HepG2 (cell line): ENCODE results near the gene BICRA. TPM values are rescaled to one million over a fixed set of nuclear protein-coding genes. Genes with fewer than 3 reads are reported as not detected.

Experiments used
- ATAC-seq: fragments of 200-7000 bp; cut with Tn5 transposase; 3 replicates; pipeline ENCODE4 v1.9.1; 2020; ENCODE audit warnings: mild to moderate bottlenecking, moderate library complexity
- BruUV-seq: library from RNA; stranded (reverse); fragments of 400-500 nt; replicated peaks from 2 replicates; lab custom pipeline; 2021; lab: Mats Ljungman, UMichigan
- CTCF ChIA-PET: fragments of 300-600 bp; formaldehyde crosslinking; extraction: SDS; loops from one replicate; lab custom pipeline; 2021; ENCODE audit warnings: low total read pairs, inconsistent platforms, low intra/inter-chr PET ratio; lab: Yijun Ruan, JAX
- POLR2A ChIA-PET: fragments of 350-600 bp; sonication (Branson Sonifier 250); formaldehyde crosslinking; loops from one replicate; lab custom pipeline; 2020; ENCODE audit warnings: antibody characterized with exemption, inconsistent platforms; lab: Yijun Ruan, JAX
- DNase-seq: peaks from one replicate; pipeline ENCODE4 v3.0.0-alpha.2; 2015; ENCODE audit warnings: low spot score
- FAIRE-seq: peaks from 3 replicates; lab custom pipeline; 2011; peaks lifted over from hg19 to GRCh38; lab: Jason Lieb, UNC
- H2AFZ ChIP-seq: one replicate; pipeline ENCODE4 v1.6.1; 2011; ENCODE audit warnings: low read length, inconsistent platforms
- H3K27ac ChIP-seq: fragments of 300-600 bp; 3 replicates; pipeline ENCODE4 v1.8.0; 2011; ENCODE audit warnings: mixed run types, mild to moderate bottlenecking, mixed read lengths, low read length, inconsistent platforms; ENCODE audit not compliant: insufficient read depth; ENCODE audit errors: extremely low read length
- H3K27me3 ChIP-seq, 2 experiments: fragments of 200-600 bp in 1 of 2; 2 replicates in 1 of 2; 3 replicates in 1 of 2; pipeline versions ENCODE4 v1.6.0 to v1.8.0; 2011; ENCODE audit warnings: low read length in 2 of 2, mild to moderate bottlenecking in 2 of 2, moderate library complexity in 2 of 2, inconsistent platforms in 1 of 2; ENCODE audit not compliant: insufficient read depth in 2 of 2, control insufficient read depth in 1 of 2
- H3K36me3 ChIP-seq, 2 experiments: fragments of 200-600 bp in 1 of 2; replicated peaks in 1 of 2; 2 replicates in 1 of 2; 3 replicates in 1 of 2; pipeline versions ENCODE4 v1.5.1 to v1.8.0; 2011; ENCODE audit warnings: low read length in 2 of 2, inconsistent platforms in 1 of 2; ENCODE audit not compliant: insufficient read depth in 2 of 2, control insufficient read depth in 1 of 2
- H3K4me1 ChIP-seq: 2 replicates; pipeline ENCODE4 v1.5.1; 2012; ENCODE audit warnings: low read length, inconsistent platforms; ENCODE audit not compliant: insufficient read depth
- H3K4me2 ChIP-seq: 2 replicates; pipeline ENCODE4 v1.6.0; 2011; ENCODE audit warnings: low read depth, low read length, inconsistent platforms
- H3K4me3 ChIP-seq, 3 experiments: fragments of 200-600 bp in 1 of 3; sonication (generic), shearing (Covaris generic) in 1 of 3; replicated peaks in 1 of 3; 2 replicates each; pipeline ENCODE4 v1.5.1; 2011 to 2016; ENCODE audit warnings: low read length in 3 of 3, inconsistent platforms in 2 of 3, low read depth in 2 of 3, mild to moderate bottlenecking in 2 of 3, control low read depth in 1 of 3, mixed read lengths in 1 of 3; ENCODE audit not compliant: insufficient read depth in 1 of 3
- H3K79me2 ChIP-seq: one replicate; pipeline ENCODE4 v1.6.1; 2011; ENCODE audit warnings: low read length, inconsistent platforms; ENCODE audit not compliant: insufficient read depth
- H3K9ac ChIP-seq: 2 replicates; pipeline ENCODE4 v1.6.0; 2011; ENCODE audit warnings: mild to moderate bottlenecking, low read depth, low read length, inconsistent platforms; ENCODE audit not compliant: insufficient read depth
- H3K9me3 ChIP-seq: 2 replicates; pipeline ENCODE4 v1.5.1; 2012; ENCODE audit warnings: mild to moderate bottlenecking, low read length
- H4K20me1 ChIP-seq: 2 replicates; pipeline ENCODE4 v1.6.0; 2011; ENCODE audit warnings: inconsistent platforms, mild to moderate bottlenecking, low read length, moderate library complexity; ENCODE audit not compliant: insufficient read depth
- HNF1A ChIP-seq, 2 experiments: sonication (generic) in 1 of 2; formaldehyde crosslinking in 1 of 2; IDR thresholded peaks; 2 replicates each; pipeline versions ENCODE4 v1.4.0 to v1.6.1; 2016 to 2020; ENCODE audit warnings: borderline replicate concordance in 1 of 2, low read depth in 1 of 2, mild to moderate bottlenecking in 1 of 2, missing genetic modification reagents in 1 of 2
- HNRNPUL1 ChIP-seq: fragments of 200-400 bp; formaldehyde crosslinking; IDR thresholded peaks from 2 replicates; pipeline ENCODE4 v1.6.1; 2017; ENCODE audit warnings: low read depth, mild to moderate bottlenecking, low read length, moderate library complexity
- HOXA5 ChIP-seq: sonication (generic); formaldehyde crosslinking; IDR thresholded peaks from 2 replicates; pipeline ENCODE4 v1.4.0; 2020; ENCODE audit warnings: missing genetic modification reagents
- PCBP2 ChIP-seq: fragments of 200-400 bp; formaldehyde crosslinking; optimal IDR thresholded peaks from 2 replicates; pipeline ENCODE3; 2018; ENCODE audit warnings: low read length, low read depth; ENCODE audit not compliant: poor library complexity, severe bottlenecking
- RCOR2 ChIP-seq: IDR thresholded peaks from 2 replicates; pipeline ENCODE4 v1.6.1; 2016; ENCODE audit warnings: missing biosample characterization, missing genetic modification reagents
- ZNF17 ChIP-seq: sonication (generic); formaldehyde crosslinking; IDR thresholded peaks from 2 replicates; pipeline ENCODE4 v1.5.0; 2020; ENCODE audit warnings: mild to moderate bottlenecking, missing genetic modification reagents
- ZNF567 ChIP-seq: sonication (generic); formaldehyde crosslinking; IDR thresholded peaks from 2 replicates; pipeline ENCODE4 v1.8.1; 2023; ENCODE audit warnings: mild to moderate bottlenecking, missing genetic modification reagents, borderline replicate concordance
- WGBS: methylation state at CpG from one replicate; pipeline ENCODE4 v1.1.6; 2017; ENCODE audit warnings: low lambda C conversion rate; 5-methylcytosine and 5-hydroxymethylcytosine counted together
- in situ Hi-C: cut with HindIII; loops from 2 replicates; pipeline ENCODE4 v1.10.0; 2017; ENCODE audit warnings: low pct_unique_long_range_greater_than_20kb; ENCODE audit not compliant: extremely low pct_ligation_motif_present
- intact Hi-C: fragments of 100-400 bp; cut with micrococcal nuclease; formaldehyde crosslinking; loops from one replicate; pipeline ENCODE4 v1.10.0; 2022; ENCODE audit not compliant: unreplicated experiment
- polyA plus RNA-seq, 8 experiments: library from polyadenylated mRNA; depleted of rRNA in 3 of 8; stranded (reverse) in 7 of 8; unstranded in 1 of 8; fragments of >200 nt; fragmentation: Illumina TruSeq in 4 of 8; extraction: Trizol in 4 of 8; gene quantifications; 2 replicates each; pipeline versions ENCODE4 v1.2.1 to v1.2.3, GENCODE V29; 2011 to 2016; ENCODE audit warnings: low read depth in 4 of 8, missing spikeins in 1 of 8, mixed read lengths in 1 of 8; ENCODE audit not compliant: insufficient read depth in 1 of 8
- total RNA-seq, 5 experiments: library from RNA; depleted of rRNA; stranded (reverse); fragments of >200 nt; fragmentation: Illumina TruSeq; extraction: Trizol; gene quantifications; 2 replicates each; pipeline ENCODE4 v1.2.3, GENCODE V29; 2016; ENCODE audit warnings: low read depth in 1 of 5
- TF ChIP-seq, protein P1 (sequence below): sonication (generic); formaldehyde crosslinking; IDR thresholded peaks from 2 replicates; pipeline ENCODE4 v1.4.0; 2020; ENCODE audit warnings: mild to moderate bottlenecking, missing genetic modification reagents

BICRA gene
- total and polyA plus RNA-seq, 2 of the 13 experiments (the other 11 are each of a cell fraction or from before 2014, with no cell fraction given), result 0.55 to 0.71 TPM

DNA sequence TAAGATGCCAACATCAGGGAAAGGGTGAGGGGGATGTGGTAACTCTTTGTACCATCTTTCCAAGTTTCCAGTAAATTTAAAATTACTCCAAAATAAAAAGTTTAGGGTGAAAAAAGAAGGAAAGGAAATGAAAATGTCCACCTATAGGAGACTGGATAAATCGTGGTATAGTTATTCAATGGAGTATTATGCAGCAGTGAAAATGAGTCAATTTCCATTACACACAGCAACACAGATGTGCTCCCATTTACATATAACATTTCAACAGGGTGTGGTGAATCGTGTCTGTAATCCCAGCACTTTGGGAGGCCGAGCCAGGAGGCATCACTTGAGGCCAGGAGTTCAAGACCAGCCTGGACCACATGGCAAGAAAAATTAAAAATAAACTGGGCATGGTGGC lies 28.5 kb upstream of the BICRA start (continued):
- no peak for TF ChIP-seq HNF1A (IDR thresholded peaks at IDR 0.05; ENCODE audit: low read depth)
- TF ChIP-seq HNF1A (CRISPR knock-in tag; IDR thresholded peaks at IDR 0.05; ENCODE audit: borderline replicate concordance), result no peak

- Histone ChIP-seq H3K36me3 (no peaks in the 10 kb centered on the region), H3K27me3 (no peaks in the 10 kb centered on the region), H3K9me3 (peaks cover 8% of the 10 kb centered on the region), H3K27ac (no peak overlapping the region), H3K9ac (no peak overlapping the region), H4K20me1 (no peaks in the 10 kb centered on the region), H3K4me2 (no peak overlapping the region), H3K4me3 (no peak overlapping the region), H3K4me1 (no peaks in the 10 kb centered on the region), H2AFZ (no peak overlapping the region), H3K79me2 (no peaks in the 10 kb centered on the region)
- no TSS peak for BruUV-seq
- POLR2A ChIA-PET, result no interaction called here
- in situ Hi-C loops (no loop called here), intact Hi-C loops (no loop called here)
- WGBS, result 32% methylated on average over 6 of the region's 6 CpGs
- FAIRE-seq (no peak), ATAC-seq (no peak), DNase-seq (no peak)
- CTCF ChIA-PET, result no interaction called here
- TF ChIP-seq HOXA5 (CRISPR knock-in tag), result no peak
- no peak for TF ChIP-seq RCOR2 (CRISPR knock-in tag)
- TF ChIP-seq, protein P1, sequence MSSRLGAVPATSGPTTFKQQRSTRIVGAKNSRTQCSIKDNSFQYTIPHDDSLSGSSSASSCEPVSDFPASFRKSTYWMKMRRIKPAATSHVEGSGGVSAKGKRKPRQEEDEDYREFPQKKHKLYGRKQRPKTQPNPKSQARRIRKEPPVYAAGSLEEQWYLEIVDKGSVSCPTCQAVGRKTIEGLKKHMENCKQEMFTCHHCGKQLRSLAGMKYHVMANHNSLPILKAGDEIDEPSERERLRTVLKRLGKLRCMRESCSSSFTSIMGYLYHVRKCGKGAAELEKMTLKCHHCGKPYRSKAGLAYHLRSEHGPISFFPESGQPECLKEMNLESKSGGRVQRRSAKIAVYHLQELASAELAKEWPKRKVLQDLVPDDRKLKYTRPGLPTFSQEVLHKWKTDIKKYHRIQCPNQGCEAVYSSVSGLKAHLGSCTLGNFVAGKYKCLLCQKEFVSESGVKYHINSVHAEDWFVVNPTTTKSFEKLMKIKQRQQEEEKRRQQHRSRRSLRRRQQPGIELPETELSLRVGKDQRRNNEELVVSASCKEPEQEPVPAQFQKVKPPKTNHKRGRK (CRISPR knock-in tag), result peak; percentile 73; the same call in 1 of the 2 replicates
- no peak for TF ChIP-seq ZNF567
- no peak for TF ChIP-seq HNRNPUL1
- TF ChIP-seq ZNF17, result no peak
- peak; percentile 82 for TF ChIP-seq PCBP2
These were observed 27.2 kb upstream of the BICRA start for GRCh38 chr19:47581605-47582319.
